ENCODE measurements around the gene OLFM4. TPM values are rescaled to one million over a fixed set of nuclear protein-coding genes. Genes with fewer than 3 reads are reported as not detected.

The OLFM4 gene
- total and polyA plus RNA-seq, 2 donors (not counting 3 experiments of a cell fraction or from before 2014, with no cell fraction given), result not detected

GRCh38 chr13:53007872-53008271, 20.7 kb upstream of the OLFM4 start:
- dilution Hi-C loops (cut with MboI; ENCODE audit: extremely low pct_ligation_motif_present, low sequenced_read_pairs), result no loop called here
- intact Hi-C loops (cut with micrococcal nuclease), result no loop called here
- H4K20me1 ChIP-seq (replicated peaks; ENCODE audit: control insufficient read depth, extremely low read depth, insufficient read depth, low read length), result no peaks in the 10 kb centered on the region
- H3K4me2 ChIP-seq (ENCODE audit: insufficient read depth, low read length), result no peak overlapping the region
- H3K9me1 ChIP-seq (replicated peaks; ENCODE audit: control insufficient read depth, extremely low read depth, insufficient read depth, low read length), result no peaks in the 10 kb centered on the region
- no peak overlapping the region for H3K4me3 ChIP-seq (replicated peaks in 1 of 3; ENCODE audit: insufficient read depth in 1 of 3, low read depth in 1 of 3, low read length in 3 of 3)
- peaks cover 4% of the 10 kb centered on the region for H3K9me3 ChIP-seq (replicated peaks; ENCODE audit: control insufficient read depth, insufficient read depth, low read length)
- no peak overlapping the region for H3K27ac ChIP-seq (ENCODE audit: insufficient read depth, low read depth, low read length)
- no peaks in the 10 kb centered on the region for H3K27me3 ChIP-seq (ENCODE audit: control insufficient read depth in 2 of 2, insufficient read depth in 2 of 2, low read length in 2 of 2)
- BruUV-seq (replicated peaks), result no TSS peak
- no peaks in the 10 kb centered on the region for H3K79me2 ChIP-seq (ENCODE audit: control insufficient read depth, insufficient read depth, low read length)
- CTCF ChIA-PET, result no interaction called here
- no peak for DNase-seq (ENCODE audit: low read depth, low spot score)
- H2AFZ ChIP-seq (ENCODE audit: low read depth, low read length), result no peak overlapping the region
- POLR2A ChIA-PET, result no interaction called here
- TF ChIP-seq CTCF (IDR thresholded peaks at IDR 0.05; ENCODE audit: extremely low read depth in 1 of 2, insufficient read depth in 1 of 2, low read depth in 1 of 2, low read length in 2 of 2), result no peak
- no peaks in the 10 kb centered on the region for H3K4me1 ChIP-seq (ENCODE audit: control insufficient read depth, extremely low read depth, insufficient read depth, low read length)
- no peak overlapping the region for H3K9ac ChIP-seq (replicated peaks; ENCODE audit: extremely low read depth, insufficient read depth, low read length)
- H3K36me3 ChIP-seq (ENCODE audit: control insufficient read depth in 2 of 2, extremely low read depth in 1 of 2, insufficient read depth in 2 of 2, low read length in 2 of 2), result no peaks in the 10 kb centered on the region
- no peak for FAIRE-seq

- Histone ChIP-seq H3K27me3 (ENCODE audit: control insufficient read depth in 2 of 2, insufficient read depth in 2 of 2, low read length in 2 of 2) (no peaks in the 10 kb centered on the region), H3K9me1 (replicated peaks; ENCODE audit: control insufficient read depth, extremely low read depth, insufficient read depth, low read length) (no peaks in the 10 kb centered on the region), H3K4me1 (ENCODE audit: control insufficient read depth, extremely low read depth, insufficient read depth, low read length) (no peaks in the 10 kb centered on the region), H3K27ac (ENCODE audit: insufficient read depth, low read depth, low read length) (no peak overlapping the region), H3K4me3 (replicated peaks in 1 of 3; ENCODE audit: insufficient read depth in 1 of 3, low read depth in 1 of 3, low read length in 3 of 3) (no peak overlapping the region), H3K4me2 (ENCODE audit: insufficient read depth, low read length) (no peak overlapping the region), H3K9me3 (replicated peaks; ENCODE audit: control insufficient read depth, insufficient read depth, low read length) (peaks cover 2% of the 10 kb centered on the region), H3K79me2 (ENCODE audit: control insufficient read depth, insufficient read depth, low read length) (no peaks in the 10 kb centered on the region), H3K36me3 (ENCODE audit: control insufficient read depth in 2 of 2, extremely low read depth in 1 of 2, insufficient read depth in 2 of 2, low read length in 2 of 2) (no peaks in the 10 kb centered on the region), H4K20me1 (replicated peaks; ENCODE audit: control insufficient read depth, extremely low read depth, insufficient read depth, low read length) (no peaks in the 10 kb centered on the region), H2AFZ (ENCODE audit: low read depth, low read length) (no peak overlapping the region), H3K9ac (replicated peaks; ENCODE audit: extremely low read depth, insufficient read depth, low read length) (no peak overlapping the region)
- TF ChIP-seq MAX (IDR thresholded peaks at IDR 0.05; ENCODE audit: insufficient read depth, insufficient read length) (no peak), FOS (IDR thresholded peaks at IDR 0.05; ENCODE audit: borderline replicate concordance, insufficient read depth, low read length) (no peak), POLR2A (IDR thresholded peaks at IDR 0.05; ENCODE audit: low read depth, low read length) (no peak), CTCF (IDR thresholded peaks at IDR 0.05; ENCODE audit: extremely low read depth in 1 of 2, insufficient read depth in 1 of 2, low read depth in 1 of 2, low read length in 2 of 2) (no peak), POLR2AphosphoS5 (IDR thresholded peaks at IDR 0.05; ENCODE audit: insufficient read depth, low read depth, low read length) (no peak), MYC (IDR thresholded peaks at IDR 0.05; ENCODE audit: low read depth, low read length) (no peak), JUN (IDR thresholded peaks at IDR 0.05; ENCODE audit: borderline replicate concordance, insufficient read depth, insufficient read length, low read depth) (no peak), EZH2 (IDR thresholded peaks at IDR 0.05; ENCODE audit: borderline replicate concordance, low read depth, low read length, severe bottlenecking) (no peak), GATA2 (IDR thresholded peaks at IDR 0.05; ENCODE audit: insufficient read depth, insufficient read length, low read depth, low read length) (no peak)
- DNase-seq (ENCODE audit: low read depth, low spot score) (no peak), FAIRE-seq (no peak)
- intact Hi-C loops (cut with micrococcal nuclease), result no loop called here
- BruUV-seq (replicated peaks), result no TSS peak
- ChIA-PET POLR2A (no interaction called here), CTCF (no interaction called here)
- dilution Hi-C loops (cut with MboI; ENCODE audit: extremely low pct_ligation_motif_present, low sequenced_read_pairs), result no loop called here
Observed at GRCh38 chr13:53010374-53011105, 18.1 kb upstream of the OLFM4 start.

Data from endothelial cell of umbilical vein (primary cell).